DND-41 (cell line): ENCODE measurements around the gene PFDN1.

ENCODE experiments used
- ATAC-seq: fragments of 200-7000 bp; cut with Tn5 transposase; 3 replicates; pipeline ENCODE4 v1.9.1; 2021; ENCODE audit warnings: low read depth; ENCODE audit not compliant: insufficient read depth
- DNase-seq: peaks from one replicate; pipeline ENCODE4 v3.0.0-alpha.2; 2020
- H2AFZ ChIP-seq: 2 replicates; pipeline ENCODE4 v1.6.0; 2012; ENCODE audit warnings: low read depth, low read length
- H3K27ac ChIP-seq: 2 replicates; pipeline ENCODE4 v1.5.1; 2012; ENCODE audit warnings: low read length, inconsistent platforms
- H3K27me3 ChIP-seq: fragments of 200-600 bp; sonication (generic); 2 replicates; pipeline ENCODE4 v1.6.0; 2012; ENCODE audit warnings: low read length, mild to moderate bottlenecking, inconsistent platforms; ENCODE audit not compliant: insufficient read depth, poor library complexity
- H3K36me3 ChIP-seq: 2 replicates; pipeline ENCODE4 v1.5.1; 2012; ENCODE audit warnings: low read length, inconsistent platforms; ENCODE audit not compliant: insufficient read depth
- H3K4me1 ChIP-seq: 2 replicates; pipeline ENCODE4 v1.5.1; 2012; ENCODE audit warnings: mild to moderate bottlenecking, low read length; ENCODE audit not compliant: insufficient read depth
- H3K4me2 ChIP-seq: 2 replicates; pipeline ENCODE4 v1.6.0; 2012; ENCODE audit warnings: mild to moderate bottlenecking, moderate library complexity, low read length, inconsistent platforms; ENCODE audit not compliant: insufficient read depth
- H3K4me3 ChIP-seq, 2 experiments: fragments of 200-600 bp in 1 of 2; shearing (Covaris generic) in 1 of 2; 2 replicates each; pipeline ENCODE4 v1.5.1; 2012 to 2016; ENCODE audit warnings: inconsistent platforms in 2 of 2, low read length in 2 of 2, mild to moderate bottlenecking in 2 of 2, low read depth in 1 of 2, moderate library complexity in 1 of 2
- H3K79me2 ChIP-seq: 2 replicates; pipeline ENCODE4 v1.6.0; 2012; ENCODE audit warnings: low read length, inconsistent platforms; ENCODE audit not compliant: insufficient read depth
- H3K9ac ChIP-seq: 2 replicates; pipeline ENCODE4 v1.6.0; 2012; ENCODE audit warnings: low read depth, mild to moderate bottlenecking, inconsistent platforms, low read length, moderate library complexity
- H3K9me3 ChIP-seq: 2 replicates; pipeline ENCODE4 v1.5.1; 2012; ENCODE audit warnings: low read length, moderate library complexity, mild to moderate bottlenecking, inconsistent platforms; ENCODE audit not compliant: insufficient read depth, severe bottlenecking
- H4K20me1 ChIP-seq: 2 replicates; pipeline ENCODE4 v1.6.0; 2012; ENCODE audit warnings: low read length; ENCODE audit not compliant: insufficient read depth
- CTCF ChIP-seq: IDR thresholded peaks from 2 replicates; pipeline ENCODE4 v1.5.1; 2012; ENCODE audit warnings: borderline replicate concordance, low read length, moderate library complexity, mild to moderate bottlenecking; ENCODE audit not compliant: poor library complexity, severe bottlenecking; ENCODE audit errors: extremely low read depth
- EZH2 ChIP-seq: IDR thresholded peaks from 3 replicates; pipeline ENCODE4 v1.6.1; 2012; ENCODE audit warnings: borderline replicate concordance, low read depth, mild to moderate bottlenecking, moderate library complexity, low read length, inconsistent platforms; ENCODE audit not compliant: severe bottlenecking

PFDN1 gene

GRCh38 chr5:140303966-140304365, 1.1 kb upstream of the PFDN1 start:
- Histone ChIP-seq H4K20me1 (no peaks in the 10 kb centered on the region), H3K4me2 (peak overlapping the region; percentile 78; the same call in 1 of the 2 replicates), H3K36me3 (peaks cover 16% of the 10 kb centered on the region), H3K27ac (no peak overlapping the region), H3K4me1 (peaks cover 36% of the 10 kb centered on the region), H3K79me2 (peaks cover 38% of the 10 kb centered on the region), H3K4me3 (no peak overlapping the region), H3K27me3 (peaks cover 3% of the 10 kb centered on the region), H3K9ac (no peak overlapping the region), H3K9me3 (no peaks in the 10 kb centered on the region), H2AFZ (peak overlapping the region; percentile 92)
- no peak for DNase-seq
- no peak for ATAC-seq
- TF ChIP-seq CTCF, result no peak
- TF ChIP-seq EZH2, result no peak

- Histone ChIP-seq H3K4me2 (peak overlapping the region; percentile 78; the same call in 1 of the 2 replicates), H4K20me1 (peaks cover 5% of the 10 kb centered on the region; the same call in 1 of the 2 replicates), H3K27me3 (no peaks in the 10 kb centered on the region), H3K4me3 (peak overlapping the region in 1 of 2 experiments; percentile 92; a peak in 1 of 4 replicates), H3K9ac (no peak overlapping the region), H3K36me3 (peaks cover 28% of the 10 kb centered on the region), H3K9me3 (no peaks in the 10 kb centered on the region), H3K27ac (no peak overlapping the region), H3K4me1 (peaks cover 36% of the 10 kb centered on the region), H3K79me2 (peaks cover 65% of the 10 kb centered on the region), H2AFZ (no peak overlapping the region)
- ATAC-seq (no peak), DNase-seq (no peak)
- TF ChIP-seq EZH2, result no peak
- no peak for TF ChIP-seq CTCF
Observed at GRCh38 chr5:140301136-140301535, 1.8 kb downstream of the PFDN1 start.

GRCh38 chr5:140299056-140299455, 3.8 kb downstream of the PFDN1 start:
- Histone ChIP-seq H3K27me3 (no peaks in the 10 kb centered on the region), H3K36me3 (peaks cover 28% of the 10 kb centered on the region), H4K20me1 (peaks cover 5% of the 10 kb centered on the region; the same call in 1 of the 2 replicates), H3K4me1 (peaks cover 36% of the 10 kb centered on the region), H3K4me3 (no peak overlapping the region), H3K79me2 (peaks cover 85% of the 10 kb centered on the region), H2AFZ (no peak overlapping the region), H3K9me3 (no peaks in the 10 kb centered on the region), H3K27ac (no peak overlapping the region), H3K9ac (no peak overlapping the region), H3K4me2 (peak overlapping the region; percentile 13; the same call in 1 of the 2 replicates)
- TF ChIP-seq EZH2 (no peak), CTCF (no peak)
- no peak for DNase-seq
- no peak for ATAC-seq
